Esophagus squamous epithelium (tissue), 4 donors: Measurements from ENCODE around the gene SMIM28.

ENCODE experiments used
- POLR2A ChIP-seq, 4 donors: fragments of 450-650 bp; IDR thresholded peaks; one replicate each; pipeline ENCODE4 v1.6.1; 2017; ENCODE audit warnings: antibody characterized with exemption in 4 of 4, mild to moderate bottlenecking in 4 of 4, moderate library complexity in 3 of 4
- TF ChIP-seq, protein P1 (sequence below), 6 experiments: fragments of 450-650 bp in 4 of 6; fragments of 200-600 bp in 2 of 6; sonication (generic) in 2 of 6; IDR thresholded peaks; one replicate each; pipeline ENCODE4 v1.5.1; 2016 to 2019; ENCODE audit warnings: antibody characterized with exemption in 6 of 6, mild to moderate bottlenecking in 4 of 6, moderate library complexity in 4 of 6

DNA sequence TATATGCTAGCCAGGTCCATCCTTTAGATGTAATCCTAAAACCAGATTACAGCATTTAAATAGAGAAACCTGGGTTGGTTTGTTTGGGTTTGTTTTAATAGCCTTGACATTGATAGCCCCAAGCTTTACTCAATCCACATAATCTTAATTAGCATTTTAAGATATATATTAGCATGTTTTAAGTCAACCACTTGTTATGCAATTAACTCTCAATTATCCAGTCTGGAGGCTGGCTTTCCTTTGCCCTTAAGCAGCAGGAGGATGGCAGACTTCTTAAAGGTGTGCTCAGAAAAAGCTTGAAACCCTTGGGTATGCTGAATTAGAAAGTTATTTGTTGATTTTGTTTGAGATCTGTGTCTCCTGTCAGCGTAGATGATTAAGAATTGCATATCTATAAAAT is 46.3 kb upstream of the SMIM28 start:
- TF ChIP-seq, protein P1, sequence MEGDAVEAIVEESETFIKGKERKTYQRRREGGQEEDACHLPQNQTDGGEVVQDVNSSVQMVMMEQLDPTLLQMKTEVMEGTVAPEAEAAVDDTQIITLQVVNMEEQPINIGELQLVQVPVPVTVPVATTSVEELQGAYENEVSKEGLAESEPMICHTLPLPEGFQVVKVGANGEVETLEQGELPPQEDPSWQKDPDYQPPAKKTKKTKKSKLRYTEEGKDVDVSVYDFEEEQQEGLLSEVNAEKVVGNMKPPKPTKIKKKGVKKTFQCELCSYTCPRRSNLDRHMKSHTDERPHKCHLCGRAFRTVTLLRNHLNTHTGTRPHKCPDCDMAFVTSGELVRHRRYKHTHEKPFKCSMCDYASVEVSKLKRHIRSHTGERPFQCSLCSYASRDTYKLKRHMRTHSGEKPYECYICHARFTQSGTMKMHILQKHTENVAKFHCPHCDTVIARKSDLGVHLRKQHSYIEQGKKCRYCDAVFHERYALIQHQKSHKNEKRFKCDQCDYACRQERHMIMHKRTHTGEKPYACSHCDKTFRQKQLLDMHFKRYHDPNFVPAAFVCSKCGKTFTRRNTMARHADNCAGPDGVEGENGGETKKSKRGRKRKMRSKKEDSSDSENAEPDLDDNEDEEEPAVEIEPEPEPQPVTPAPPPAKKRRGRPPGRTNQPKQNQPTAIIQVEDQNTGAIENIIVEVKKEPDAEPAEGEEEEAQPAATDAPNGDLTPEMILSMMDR (IDR thresholded peaks at IDR 0.05): no peak
- TF ChIP-seq POLR2A (IDR thresholded peaks at IDR 0.05): no peak
